Stomach (tissue), 4 donors: ENCODE data around the gene GPRIN2.

Experiments
- CTCF ChIP-seq, 7 experiments: fragments of 450-650 bp in 4 of 7; fragments of 200-600 bp in 3 of 7; sonication (generic) in 3 of 7; IDR thresholded peaks; one replicate each; pipeline ENCODE4 v1.5.1; 2016 to 2019; ENCODE audit warnings: antibody characterized with exemption in 7 of 7, control low read depth in 2 of 7, mild to moderate bottlenecking in 1 of 7
- EP300 ChIP-seq: sonication (generic); formaldehyde crosslinking; IDR thresholded peaks from one replicate; pipeline ENCODE4 v1.6.1; 2017; ENCODE audit warnings: antibody characterized with exemption
- POLR2A ChIP-seq, 4 donors: fragments of 450-650 bp; IDR thresholded peaks; one replicate each; pipeline ENCODE4 v1.6.1; 2016; ENCODE audit warnings: antibody characterized with exemption in 4 of 4, control low read depth in 2 of 4, mild to moderate bottlenecking in 1 of 4, moderate library complexity in 1 of 4

- TF ChIP-seq CTCF (IDR thresholded peaks at IDR 0.05), result no peak
- TF ChIP-seq EP300, result no peak
- no peak for TF ChIP-seq POLR2A (IDR thresholded peaks at IDR 0.05)
Measured at GRCh38 chr10:46530249-46531186, 25.9 kb downstream of the GPRIN2 start.
